ENCODE data around the gene TSC22D2. TPM values are rescaled to one million over a fixed set of nuclear protein-coding genes. Genes with fewer than 3 reads are reported as not detected.

The TSC22D2 gene
- total and polyA plus RNA-seq, 2 donors (not counting 3 experiments of a cell fraction or from before 2014, with no cell fraction given) = 7.6 to 43.9 TPM

DNA sequence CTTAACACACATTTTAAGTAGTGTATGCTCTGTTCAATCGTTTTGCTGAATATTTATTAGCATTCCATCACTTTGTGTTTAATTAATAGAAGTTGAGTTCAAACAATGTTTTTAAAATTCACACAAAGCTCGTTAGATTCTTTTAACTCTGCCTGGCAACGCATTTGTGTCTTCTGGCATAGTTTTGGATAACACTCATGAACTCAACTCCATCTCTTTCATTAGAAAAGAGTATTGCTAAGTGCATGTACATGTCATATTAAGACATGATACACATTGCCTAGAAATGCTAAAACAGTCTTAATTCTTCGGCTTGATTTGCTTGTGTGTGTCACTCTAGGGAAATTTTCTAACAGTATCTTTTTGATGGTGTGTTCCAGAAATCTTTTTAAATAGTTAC lies 15.7 kb downstream of the TSC22D2 start:
- Histone ChIP-seq H3K4me3 (replicated peaks in 1 of 3; ENCODE audit: insufficient read depth in 1 of 3, low read depth in 1 of 3, low read length in 3 of 3) (no peak overlapping the region), H3K36me3 (ENCODE audit: control insufficient read depth in 2 of 2, extremely low read depth in 1 of 2, insufficient read depth in 2 of 2, low read length in 2 of 2) (peaks cover 0 to 9% of the 10 kb centered on the region in 2 experiments), H3K4me1 (ENCODE audit: control insufficient read depth, extremely low read depth, insufficient read depth, low read length) (peaks cover 17% of the 10 kb centered on the region), H3K79me2 (ENCODE audit: control insufficient read depth, insufficient read depth, low read length) (peaks cover 98% of the 10 kb centered on the region), H3K9ac (replicated peaks; ENCODE audit: extremely low read depth, insufficient read depth, low read length) (no peak overlapping the region), H3K9me1 (replicated peaks; ENCODE audit: control insufficient read depth, extremely low read depth, insufficient read depth, low read length) (no peaks in the 10 kb centered on the region), H3K27me3 (ENCODE audit: control insufficient read depth in 2 of 2, insufficient read depth in 2 of 2, low read length in 2 of 2) (no peaks in the 10 kb centered on the region), H3K9me3 (replicated peaks; ENCODE audit: control insufficient read depth, insufficient read depth, low read length) (no peaks in the 10 kb centered on the region), H4K20me1 (replicated peaks; ENCODE audit: control insufficient read depth, extremely low read depth, insufficient read depth, low read length) (peaks cover 21% of the 10 kb centered on the region), H3K4me2 (ENCODE audit: insufficient read depth, low read length) (no peak overlapping the region), H3K27ac (ENCODE audit: insufficient read depth, low read depth, low read length) (no peak overlapping the region), H2AFZ (ENCODE audit: low read depth, low read length) (no peak overlapping the region)
- DNase-seq (ENCODE audit: low read depth, low spot score) (no peak), FAIRE-seq (no peak)
- CTCF ChIA-PET = interaction anchor here (1.0 to 1.7 kb wide), 4 partner anchors 11 to 487 kb away, joined by 3 to 14 read pairs (median 4); no protein-coding TSS in a partner anchor
- POLR2A ChIA-PET = no interaction called here
- intact Hi-C loops (cut with micrococcal nuclease) (no loop called here), dilution Hi-C loops (cut with MboI; ENCODE audit: extremely low pct_ligation_motif_present, low sequenced_read_pairs) (loop anchor here (25.0 kb wide), 1 partner anchor 186 kb away; no protein-coding TSS in a partner anchor)
- BruUV-seq (replicated peaks) = no TSS peak
- TF ChIP-seq, protein P1, sequence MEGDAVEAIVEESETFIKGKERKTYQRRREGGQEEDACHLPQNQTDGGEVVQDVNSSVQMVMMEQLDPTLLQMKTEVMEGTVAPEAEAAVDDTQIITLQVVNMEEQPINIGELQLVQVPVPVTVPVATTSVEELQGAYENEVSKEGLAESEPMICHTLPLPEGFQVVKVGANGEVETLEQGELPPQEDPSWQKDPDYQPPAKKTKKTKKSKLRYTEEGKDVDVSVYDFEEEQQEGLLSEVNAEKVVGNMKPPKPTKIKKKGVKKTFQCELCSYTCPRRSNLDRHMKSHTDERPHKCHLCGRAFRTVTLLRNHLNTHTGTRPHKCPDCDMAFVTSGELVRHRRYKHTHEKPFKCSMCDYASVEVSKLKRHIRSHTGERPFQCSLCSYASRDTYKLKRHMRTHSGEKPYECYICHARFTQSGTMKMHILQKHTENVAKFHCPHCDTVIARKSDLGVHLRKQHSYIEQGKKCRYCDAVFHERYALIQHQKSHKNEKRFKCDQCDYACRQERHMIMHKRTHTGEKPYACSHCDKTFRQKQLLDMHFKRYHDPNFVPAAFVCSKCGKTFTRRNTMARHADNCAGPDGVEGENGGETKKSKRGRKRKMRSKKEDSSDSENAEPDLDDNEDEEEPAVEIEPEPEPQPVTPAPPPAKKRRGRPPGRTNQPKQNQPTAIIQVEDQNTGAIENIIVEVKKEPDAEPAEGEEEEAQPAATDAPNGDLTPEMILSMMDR (IDR thresholded peaks at IDR 0.05; ENCODE audit: extremely low read depth in 1 of 2, insufficient read depth in 1 of 2, low read depth in 1 of 2, low read length in 2 of 2) = no peak
- no peak for TF ChIP-seq FOS (IDR thresholded peaks at IDR 0.05; ENCODE audit: borderline replicate concordance, insufficient read depth, low read length)
- no peak for TF ChIP-seq POLR2AphosphoS5 (IDR thresholded peaks at IDR 0.05; ENCODE audit: insufficient read depth, low read depth, low read length)
- no peak for TF ChIP-seq POLR2A (IDR thresholded peaks at IDR 0.05; ENCODE audit: low read depth, low read length)
- no peak for TF ChIP-seq JUN (IDR thresholded peaks at IDR 0.05; ENCODE audit: borderline replicate concordance, insufficient read depth, insufficient read length, low read depth)
- TF ChIP-seq MYC (IDR thresholded peaks at IDR 0.05; ENCODE audit: low read depth, low read length) = no peak
- no peak for TF ChIP-seq GATA2 (IDR thresholded peaks at IDR 0.05; ENCODE audit: insufficient read depth, insufficient read length, low read depth, low read length)
- no peak for TF ChIP-seq EZH2 (IDR thresholded peaks at IDR 0.05; ENCODE audit: borderline replicate concordance, low read depth, low read length, severe bottlenecking)
- TF ChIP-seq, protein P2, sequence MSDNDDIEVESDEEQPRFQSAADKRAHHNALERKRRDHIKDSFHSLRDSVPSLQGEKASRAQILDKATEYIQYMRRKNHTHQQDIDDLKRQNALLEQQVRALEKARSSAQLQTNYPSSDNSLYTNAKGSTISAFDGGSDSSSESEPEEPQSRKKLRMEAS (IDR thresholded peaks at IDR 0.05; ENCODE audit: insufficient read depth, insufficient read length) = no peak

Measured in endothelial cell of umbilical vein (primary cell).